Cerebellar nuclear complex (tissue), 1 donor: ENCODE results near the gene CTNND2.
"Not testable (repeated sequence)": the region's sequence is repeated elsewhere in the genome, so short reads cannot be mapped to it uniquely, and the experiment has no call there.

Experiments used
- DNase-seq, 2 experiments: peaks; one replicate each; lab custom pipeline; 2025; lab: John Stamatoyannopoulos, UW

Gene CTNND2

GRCh38 chr5:11322133-11322532 is 582.1 kb downstream of the CTNND2 start:
- no peak for DNase-seq

- DNase-seq, result no peak
Measured at GRCh38 chr5:11319836-11320580, 584.2 kb downstream of the CTNND2 start.

- not testable (repeated sequence) for DNase-seq
Measured at GRCh38 chr5:11313694-11314093, 590.6 kb downstream of the CTNND2 start.

- DNase-seq, result no peak
Measured at GRCh38 chr5:11311731-11312130, 592.5 kb downstream of the CTNND2 start.

GRCh38 chr5:11311272-11311671 is 593.0 kb downstream of the CTNND2 start:
- no peak for DNase-seq

GRCh38 chr5:11310158-11310557 is 594.1 kb downstream of the CTNND2 start:
- no peak for DNase-seq

- DNase-seq, result no peak
Measured at GRCh38 chr5:11306365-11306764, 597.9 kb downstream of the CTNND2 start.

GRCh38 chr5:11305245-11305644 is 599.0 kb downstream of the CTNND2 start:
- DNase-seq, result no peak

GRCh38 chr5:11304641-11305040 is 599.6 kb downstream of the CTNND2 start:
- no peak for DNase-seq

GRCh38 chr5:11302663-11303062 is 601.6 kb downstream of the CTNND2 start:
- no peak for DNase-seq

GRCh38 chr5:11301171-11301570 is 603.1 kb downstream of the CTNND2 start:
- DNase-seq, result no peak

- no peak for DNase-seq
Measured at GRCh38 chr5:11300736-11301135, 603.5 kb downstream of the CTNND2 start.

GRCh38 chr5:11298877-11299276 is 605.4 kb downstream of the CTNND2 start:
- no peak for DNase-seq

- no peak for DNase-seq
Measured at GRCh38 chr5:11293523-11293922, 610.7 kb downstream of the CTNND2 start.

GRCh38 chr5:11292648-11293356 is 611.4 kb downstream of the CTNND2 start:
- DNase-seq, result no peak

GRCh38 chr5:11289733-11290132 is 614.5 kb downstream of the CTNND2 start:
- DNase-seq, result no peak

- no peak for DNase-seq
Measured at GRCh38 chr5:11289208-11289607, 615.0 kb downstream of the CTNND2 start.

- DNase-seq, result no peak
Measured at GRCh38 chr5:11281842-11282241, 622.4 kb downstream of the CTNND2 start.

GRCh38 chr5:11277323-11277722 is 626.9 kb downstream of the CTNND2 start:
- DNase-seq, result no peak

GRCh38 chr5:11273180-11273903 is 630.9 kb downstream of the CTNND2 start:
- no peak for DNase-seq

- no peak for DNase-seq
Measured at GRCh38 chr5:11269515-11269914, 634.7 kb downstream of the CTNND2 start.

GRCh38 chr5:11268891-11269290 is 635.4 kb downstream of the CTNND2 start:
- DNase-seq, result no peak

GRCh38 chr5:11266331-11266730 is 637.9 kb downstream of the CTNND2 start:
- no peak for DNase-seq
